Measurements from ENCODE around the gene PRPSAP1.
A peak's percentile ranks its signal among the peaks of the same experiment; 100 is the strongest.
"Not testable (repeated sequence)": the region's sequence is repeated elsewhere in the genome, so short reads cannot be mapped to it uniquely, and the experiment has no call there.

The PRPSAP1 gene

DNA sequence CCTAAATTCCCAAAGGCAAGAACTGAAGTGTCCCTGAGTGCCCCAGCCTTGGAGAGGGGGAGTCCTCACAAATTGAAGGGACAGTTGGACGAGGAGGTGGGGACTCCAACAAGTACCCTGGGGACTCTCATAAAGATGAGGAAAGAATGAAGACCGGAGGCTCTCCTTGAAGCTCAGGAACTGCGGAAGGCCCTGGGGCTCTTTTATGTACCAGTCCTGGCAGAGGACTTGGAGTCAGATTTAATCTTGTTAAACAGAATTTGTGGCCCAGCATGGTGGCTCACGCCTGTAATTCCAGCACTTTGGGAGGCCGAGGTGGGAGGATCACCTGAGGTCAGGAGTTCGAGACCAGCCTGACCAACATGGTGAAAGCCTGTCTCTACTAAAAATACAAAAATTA, 6.1 kb upstream of the PRPSAP1 start:
- not testable (repeated sequence) for DNase-seq (ENCODE audit: low spot score)

DNA sequence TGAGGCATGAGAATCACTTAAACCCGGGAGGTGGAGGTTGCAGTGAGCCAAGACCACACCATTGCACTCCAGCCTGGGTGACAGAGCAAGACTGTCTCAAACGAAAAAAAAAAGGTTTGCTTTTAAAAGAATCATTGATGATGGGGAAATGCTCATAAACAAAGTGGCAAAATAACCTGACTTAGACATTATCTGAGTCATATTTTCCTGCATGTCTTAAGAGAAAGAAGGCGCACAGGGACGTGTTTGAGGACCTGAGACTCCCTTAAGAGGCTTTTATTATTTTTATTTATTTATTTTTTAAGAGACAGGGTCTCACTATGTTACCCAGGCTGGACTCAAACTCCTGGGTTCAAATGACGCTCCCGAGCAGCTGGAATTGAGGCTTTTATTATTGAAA, 5.7 kb upstream of the PRPSAP1 start:
- DNase-seq (ENCODE audit: low spot score): no peak

DNA sequence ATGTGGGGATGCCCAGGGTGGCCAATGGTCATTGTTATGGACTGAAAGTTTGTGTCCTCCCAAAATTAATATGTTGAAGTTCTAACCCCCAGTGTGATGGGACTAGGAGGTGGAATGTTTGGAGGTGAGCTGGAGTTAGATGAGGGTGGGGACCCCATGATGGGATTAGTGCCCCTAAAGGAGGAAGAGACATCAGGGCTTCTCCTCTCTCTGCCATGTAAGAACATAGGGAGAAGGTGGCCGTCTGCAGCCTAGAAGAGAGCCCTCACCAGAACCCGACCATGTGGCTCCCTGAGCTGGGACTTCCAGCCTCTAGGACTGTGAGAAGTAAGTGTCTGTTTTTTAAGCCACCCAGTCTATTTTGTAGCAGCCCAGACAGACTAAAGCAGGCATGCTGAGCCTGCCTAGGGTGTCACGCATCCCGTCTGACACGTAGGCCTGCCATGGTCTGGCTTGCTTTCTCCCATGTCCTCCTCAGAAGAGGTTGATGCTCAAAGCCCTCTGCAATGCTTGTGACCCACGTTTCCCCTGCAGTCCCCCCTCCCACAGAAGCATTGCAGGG, 4.0 kb upstream of the PRPSAP1 start:
- DNase-seq (ENCODE audit: low spot score): no peak

GRCh38 chr17:76356803-76357456, 3.2 kb upstream of the PRPSAP1 start:
- no peak for DNase-seq (ENCODE audit: low spot score)

DNA sequence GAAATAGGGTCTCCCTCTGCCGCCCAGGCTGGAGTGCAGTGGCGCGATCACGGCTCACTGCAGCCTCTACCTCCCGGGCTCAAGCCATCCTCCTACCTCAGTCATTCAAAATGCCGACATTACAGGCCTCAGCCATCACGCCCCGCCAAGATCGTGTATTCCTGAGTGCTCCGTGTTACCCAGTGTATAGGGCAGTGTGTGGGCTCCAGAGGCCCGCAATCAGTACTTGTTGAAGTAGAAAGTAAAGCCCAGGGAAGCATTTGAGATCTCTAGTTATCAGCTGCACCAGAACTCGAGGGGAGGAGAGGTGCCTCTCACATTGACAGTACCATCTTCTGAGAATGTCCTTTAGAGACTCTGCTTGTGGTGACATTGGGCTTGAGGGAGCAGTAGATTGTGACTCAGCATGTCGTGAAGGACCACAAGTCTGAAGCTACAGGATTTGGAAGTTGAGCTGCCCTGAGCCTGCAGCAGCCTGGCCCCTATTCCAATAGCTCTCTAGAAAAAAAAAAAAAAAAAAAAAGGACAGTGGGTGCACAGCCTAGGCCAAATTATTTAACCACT, 1.1 kb upstream of the PRPSAP1 start:
- no peak for DNase-seq (ENCODE audit: low spot score)

GRCh38 chr17:76354317-76354729, 607 bp upstream of the PRPSAP1 start:
- DNase-seq (ENCODE audit: low spot score): no peak

- no peak for DNase-seq (ENCODE audit: low spot score)
Measured at GRCh38 chr17:76353004-76353598, 615 bp downstream of the PRPSAP1 start.

DNA sequence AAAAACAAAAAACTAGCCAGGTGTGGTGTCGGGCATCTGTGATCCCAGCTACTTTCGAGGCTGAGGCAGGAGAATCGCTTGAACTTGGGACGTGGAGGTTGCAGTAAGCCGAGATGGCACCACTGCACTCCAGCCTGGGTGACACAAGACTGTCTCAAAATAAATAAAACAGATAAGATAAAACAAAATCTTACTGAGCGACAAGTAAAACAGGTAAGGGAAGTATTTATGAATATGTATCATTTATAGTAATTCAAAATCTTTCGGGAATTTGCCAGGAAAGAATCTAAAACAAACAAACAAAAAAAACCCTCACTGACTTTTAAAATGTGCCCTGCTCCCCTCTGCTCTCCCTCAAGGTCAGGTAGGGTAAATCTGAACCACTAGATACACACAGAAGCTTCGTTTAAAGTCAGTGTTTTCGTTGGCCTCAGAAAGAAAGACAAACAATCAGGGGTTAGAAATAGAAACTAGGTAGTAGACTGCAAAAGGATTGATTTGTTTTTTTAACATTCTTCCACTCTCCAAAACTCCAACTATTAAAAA, 2.1 kb downstream of the PRPSAP1 start:
- no peak for DNase-seq (ENCODE audit: low spot score)

DNA sequence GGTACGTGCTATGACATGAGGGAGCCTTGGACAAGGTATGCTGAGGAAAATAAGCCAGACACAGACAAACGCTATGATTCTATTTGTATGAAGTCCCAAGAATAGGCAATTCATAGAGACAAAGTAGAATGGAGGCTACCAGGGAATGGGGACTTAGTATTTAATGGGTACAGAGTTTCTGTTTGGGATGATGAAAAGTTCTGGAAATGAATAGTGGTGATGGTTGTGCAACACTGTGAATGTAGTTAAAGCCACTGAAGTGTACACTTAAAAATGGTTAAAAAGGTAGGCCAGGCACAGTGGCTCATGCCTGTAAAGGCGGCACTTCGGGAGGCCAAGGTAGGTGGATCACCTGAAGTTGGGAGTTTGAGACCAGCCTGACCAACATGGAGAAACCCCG, 3.3 kb downstream of the PRPSAP1 start:
- DNase-seq (ENCODE audit: low spot score): no peak

- DNase-seq (ENCODE audit: low spot score): not testable (repeated sequence)
Measured at GRCh38 chr17:76346936-76347335, 6.8 kb downstream of the PRPSAP1 start.

GRCh38 chr17:76345377-76345974, 8.2 kb downstream of the PRPSAP1 start:
- no peak for DNase-seq (ENCODE audit: low spot score)

DNA sequence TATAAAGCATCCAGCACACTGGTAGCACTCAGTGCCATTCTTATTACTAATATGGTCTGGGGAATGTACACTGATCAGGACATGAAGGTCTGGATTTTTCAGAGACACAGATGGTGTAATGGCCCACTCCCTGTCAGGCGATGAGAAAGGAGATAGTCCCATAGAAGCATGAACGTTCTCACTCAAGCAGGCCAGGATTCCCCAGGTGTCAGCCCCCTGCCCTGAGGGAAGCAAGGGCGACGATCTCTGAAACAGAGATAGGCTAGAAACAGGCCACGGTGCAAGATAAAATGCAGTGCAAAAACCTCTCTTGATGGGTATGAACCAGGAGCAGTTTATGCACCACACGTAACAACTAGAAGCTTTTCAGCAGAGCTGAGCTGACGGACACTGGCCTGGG, 10.6 kb downstream of the PRPSAP1 start:
- no peak for DNase-seq (ENCODE audit: low spot score)

- DNase-seq (ENCODE audit: low spot score): no peak
Measured at GRCh38 chr17:76341301-76341700, 12.4 kb downstream of the PRPSAP1 start.

GRCh38 chr17:76337413-76337777, 16.3 kb downstream of the PRPSAP1 start:
- no peak for DNase-seq (ENCODE audit: low spot score)

GRCh38 chr17:76336756-76337412, 16.8 kb downstream of the PRPSAP1 start:
- no peak for DNase-seq (ENCODE audit: low spot score)

GRCh38 chr17:76335716-76336381, 17.9 kb downstream of the PRPSAP1 start:
- no peak for DNase-seq (ENCODE audit: low spot score)

DNA sequence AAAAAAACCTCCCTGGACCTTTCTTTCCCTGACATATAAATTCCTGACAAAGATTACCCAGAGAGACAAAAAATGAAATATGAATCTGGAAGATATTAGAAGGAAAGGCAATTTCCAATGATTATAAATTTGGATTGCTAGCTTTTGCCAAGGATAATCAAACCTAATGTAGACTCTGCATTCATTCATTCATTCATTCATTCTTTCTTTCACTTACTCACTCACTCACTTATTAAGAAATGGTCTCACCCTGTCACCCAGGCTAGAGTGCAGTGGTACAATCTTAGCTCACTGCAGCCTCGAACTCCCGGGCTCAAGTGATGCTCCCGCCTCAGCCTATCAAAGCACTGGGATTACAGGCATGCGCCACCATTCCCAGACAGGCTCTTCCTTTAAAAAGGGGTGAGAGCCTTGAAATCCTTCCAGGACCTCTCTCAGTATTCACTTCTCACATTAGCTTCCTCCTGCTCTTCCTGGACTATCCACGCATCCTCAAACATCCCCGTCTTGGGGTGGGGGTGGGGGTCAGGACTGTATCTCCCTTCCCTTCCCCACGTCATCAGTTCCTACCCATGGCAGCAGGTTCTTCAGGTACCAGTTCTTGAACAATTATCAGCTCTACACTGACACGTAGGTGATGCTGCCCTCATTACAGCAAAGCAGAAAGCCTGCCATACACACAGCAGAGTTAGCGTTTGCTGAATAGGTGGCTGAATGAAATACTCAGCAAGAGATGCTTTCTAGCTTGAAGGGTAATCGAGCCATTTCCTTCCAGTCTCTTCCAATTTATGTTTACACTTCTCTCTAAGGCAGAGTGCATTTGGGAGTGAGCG, 19.8 kb downstream of the PRPSAP1 start:
- DNase-seq (ENCODE audit: low spot score): no peak

GRCh38 chr17:76331083-76331482, 22.6 kb downstream of the PRPSAP1 start:
- peak; percentile 54 for DNase-seq (ENCODE audit: low spot score)

DNA sequence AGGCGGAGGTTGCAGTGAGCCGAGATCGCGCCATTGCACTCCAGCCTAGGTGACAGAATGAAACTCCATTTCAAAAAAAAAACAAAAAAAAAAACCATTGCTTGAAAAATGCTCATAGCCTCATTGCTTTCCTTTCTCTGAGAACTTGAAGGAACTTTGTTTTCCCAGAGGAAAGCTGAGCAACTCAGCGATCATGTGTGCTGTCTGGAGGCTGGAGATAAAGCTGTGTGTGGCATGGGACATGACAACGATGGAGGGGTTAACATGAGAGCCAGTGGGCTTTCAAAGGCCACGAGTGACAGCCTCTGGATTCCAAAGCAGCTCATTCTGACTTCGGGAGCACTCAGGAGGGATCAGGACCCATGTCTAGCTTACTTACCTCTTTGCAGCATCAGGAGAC, 24.1 kb downstream of the PRPSAP1 start:
- no peak for DNase-seq (ENCODE audit: low spot score)

GRCh38 chr17:76327696-76328095, 26.0 kb downstream of the PRPSAP1 start:
- no peak for DNase-seq (ENCODE audit: low spot score)

GRCh38 chr17:76326306-76326705, 27.4 kb downstream of the PRPSAP1 start:
- DNase-seq (ENCODE audit: low spot score): no peak

Measured in LoVo (cell line).